HCT116 (cell line): ENCODE data around the gene AGK.

Experiments
- EZH2 ChIP-seq: fragments of 200-600 bp; sonication (generic); IDR thresholded peaks from 2 replicates; pipeline ENCODE4 v1.6.1; 2017; ENCODE audit warnings: antibody characterized with exemption, mixed run types
- POLR2A ChIP-seq: IDR thresholded peaks from 2 replicates; pipeline ENCODE4 v1.7.0; 2011; ENCODE audit warnings: borderline replicate concordance; ENCODE audit not compliant: insufficient read depth, insufficient read length; ENCODE audit errors: extremely low read depth
- POLR2AphosphoS5 ChIP-seq: IDR thresholded peaks from 2 replicates; pipeline ENCODE4 v1.6.1; 2011; ENCODE audit warnings: mild to moderate bottlenecking, low read depth, low read length, moderate library complexity
- TF ChIP-seq, protein P1 (sequence below), 3 experiments: fragments of 200-600 bp in 1 of 3; sonication (generic) in 1 of 3; IDR thresholded peaks in 2 of 3; conservative IDR thresholded peaks in 1 of 3; 2 replicates each; pipeline ENCODE4 v1.5.1; 2012 to 2017; ENCODE audit warnings: low read depth in 2 of 3, low read length in 2 of 3, antibody characterized with exemption in 1 of 3, borderline replicate concordance in 1 of 3, control low read depth in 1 of 3, mild to moderate bottlenecking in 1 of 3, mixed read lengths in 1 of 3, mixed run types in 1 of 3, moderate library complexity in 1 of 3; ENCODE audit not compliant: insufficient read depth in 1 of 3
- TF ChIP-seq, protein P2 (sequence below): IDR thresholded peaks from 2 replicates; pipeline ENCODE4 v1.6.1; 2012

DNA sequence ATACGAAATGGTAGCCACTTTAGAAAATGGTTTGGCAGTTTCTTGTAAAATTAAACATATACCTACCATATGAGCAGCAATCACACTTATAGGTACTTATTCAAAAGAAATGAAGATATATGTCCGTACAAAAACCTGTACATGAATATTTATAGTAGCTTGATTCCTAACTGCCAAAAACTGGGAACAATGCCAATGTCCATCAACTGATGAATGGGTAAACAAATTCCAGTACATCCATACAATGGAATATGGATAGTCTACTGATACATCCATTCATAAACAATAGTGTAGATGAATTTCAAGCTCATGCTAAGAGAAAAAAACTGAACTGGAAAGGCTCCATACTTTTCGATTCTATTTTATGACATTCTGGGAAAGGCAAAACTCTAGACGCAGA lies 68.5 kb downstream of the AGK start:
- TF ChIP-seq POLR2AphosphoS5 (no peak), EZH2 (no peak), POLR2A (no peak)
- TF ChIP-seq, protein P1, sequence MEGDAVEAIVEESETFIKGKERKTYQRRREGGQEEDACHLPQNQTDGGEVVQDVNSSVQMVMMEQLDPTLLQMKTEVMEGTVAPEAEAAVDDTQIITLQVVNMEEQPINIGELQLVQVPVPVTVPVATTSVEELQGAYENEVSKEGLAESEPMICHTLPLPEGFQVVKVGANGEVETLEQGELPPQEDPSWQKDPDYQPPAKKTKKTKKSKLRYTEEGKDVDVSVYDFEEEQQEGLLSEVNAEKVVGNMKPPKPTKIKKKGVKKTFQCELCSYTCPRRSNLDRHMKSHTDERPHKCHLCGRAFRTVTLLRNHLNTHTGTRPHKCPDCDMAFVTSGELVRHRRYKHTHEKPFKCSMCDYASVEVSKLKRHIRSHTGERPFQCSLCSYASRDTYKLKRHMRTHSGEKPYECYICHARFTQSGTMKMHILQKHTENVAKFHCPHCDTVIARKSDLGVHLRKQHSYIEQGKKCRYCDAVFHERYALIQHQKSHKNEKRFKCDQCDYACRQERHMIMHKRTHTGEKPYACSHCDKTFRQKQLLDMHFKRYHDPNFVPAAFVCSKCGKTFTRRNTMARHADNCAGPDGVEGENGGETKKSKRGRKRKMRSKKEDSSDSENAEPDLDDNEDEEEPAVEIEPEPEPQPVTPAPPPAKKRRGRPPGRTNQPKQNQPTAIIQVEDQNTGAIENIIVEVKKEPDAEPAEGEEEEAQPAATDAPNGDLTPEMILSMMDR (IDR thresholded peaks at IDR 0.05 in 2 of 3, conservative IDR thresholded peaks at IDR 0.05 in 1 of 3; ENCODE audit: borderline replicate concordance in 1 of 3, insufficient read depth in 1 of 3, low read depth in 2 of 3, low read length in 2 of 3) = no peak
- TF ChIP-seq, protein P2, sequence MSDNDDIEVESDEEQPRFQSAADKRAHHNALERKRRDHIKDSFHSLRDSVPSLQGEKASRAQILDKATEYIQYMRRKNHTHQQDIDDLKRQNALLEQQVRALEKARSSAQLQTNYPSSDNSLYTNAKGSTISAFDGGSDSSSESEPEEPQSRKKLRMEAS = no peak
